Sigmoid colon (tissue), 4 donors: Measurements from ENCODE around the gene GPC3.

ENCODE experiments used
- EP300 ChIP-seq, 4 donors: sonication (generic); formaldehyde crosslinking; IDR thresholded peaks; one replicate each; pipeline ENCODE4 v1.6.1; 2017; ENCODE audit warnings: antibody characterized with exemption in 4 of 4
- POLR2A ChIP-seq, 2 donors: fragments of 450-650 bp; IDR thresholded peaks; one replicate each; pipeline ENCODE4 v1.6.1; 2016; ENCODE audit warnings: antibody characterized with exemption in 2 of 2, mild to moderate bottlenecking in 2 of 2, moderate library complexity in 2 of 2
- TF ChIP-seq, protein P1 (sequence below), 4 experiments: fragments of 450-650 bp in 3 of 4; fragments of 200-600 bp in 1 of 4; IDR thresholded peaks; one replicate each; pipeline ENCODE4 v1.5.1; 2016 to 2019; ENCODE audit warnings: antibody characterized with exemption in 4 of 4, mild to moderate bottlenecking in 3 of 4, moderate library complexity in 2 of 4

DNA sequence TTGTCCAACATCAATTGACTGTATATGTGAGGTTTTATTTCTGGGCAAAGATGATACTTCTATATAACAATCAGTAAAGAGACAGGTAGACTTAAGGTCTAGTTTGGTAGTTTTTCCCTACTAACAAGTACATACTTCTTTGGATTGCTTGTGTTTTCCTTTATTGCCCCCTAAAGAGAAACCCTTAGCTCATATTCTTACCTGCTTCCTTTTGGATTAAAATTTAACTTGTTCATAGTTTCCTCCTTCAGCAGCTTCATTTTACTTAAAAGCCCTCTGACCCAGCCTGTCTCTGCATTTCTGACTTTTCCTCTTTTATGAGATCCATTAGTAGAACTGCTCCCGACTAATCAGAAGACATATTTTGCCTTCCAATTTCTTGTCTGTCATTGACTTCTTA, 494.4 kb downstream of the GPC3 start:
- TF ChIP-seq, protein P1, sequence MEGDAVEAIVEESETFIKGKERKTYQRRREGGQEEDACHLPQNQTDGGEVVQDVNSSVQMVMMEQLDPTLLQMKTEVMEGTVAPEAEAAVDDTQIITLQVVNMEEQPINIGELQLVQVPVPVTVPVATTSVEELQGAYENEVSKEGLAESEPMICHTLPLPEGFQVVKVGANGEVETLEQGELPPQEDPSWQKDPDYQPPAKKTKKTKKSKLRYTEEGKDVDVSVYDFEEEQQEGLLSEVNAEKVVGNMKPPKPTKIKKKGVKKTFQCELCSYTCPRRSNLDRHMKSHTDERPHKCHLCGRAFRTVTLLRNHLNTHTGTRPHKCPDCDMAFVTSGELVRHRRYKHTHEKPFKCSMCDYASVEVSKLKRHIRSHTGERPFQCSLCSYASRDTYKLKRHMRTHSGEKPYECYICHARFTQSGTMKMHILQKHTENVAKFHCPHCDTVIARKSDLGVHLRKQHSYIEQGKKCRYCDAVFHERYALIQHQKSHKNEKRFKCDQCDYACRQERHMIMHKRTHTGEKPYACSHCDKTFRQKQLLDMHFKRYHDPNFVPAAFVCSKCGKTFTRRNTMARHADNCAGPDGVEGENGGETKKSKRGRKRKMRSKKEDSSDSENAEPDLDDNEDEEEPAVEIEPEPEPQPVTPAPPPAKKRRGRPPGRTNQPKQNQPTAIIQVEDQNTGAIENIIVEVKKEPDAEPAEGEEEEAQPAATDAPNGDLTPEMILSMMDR (IDR thresholded peaks at IDR 0.05): no peak
- no peak for TF ChIP-seq POLR2A (IDR thresholded peaks at IDR 0.05)
- no peak for TF ChIP-seq EP300 (IDR thresholded peaks at IDR 0.05)
